Left ventricle myocardium superior (tissue), 1 donor: ENCODE measurements around the gene KIF5C. TPM values are rescaled to one million over a fixed set of nuclear protein-coding genes. Genes with fewer than 3 reads are reported as not detected.

Experiments used
- ATAC-seq: fragments of 200-7000 bp; cut with Tn5 transposase; one replicate; pipeline ENCODE4 v1.9.1; 2020; ENCODE audit warnings: mild to moderate bottlenecking, moderate library complexity
- DNase-seq: peaks from one replicate; pipeline ENCODE4 v3.0.0-alpha.2; 2020
- intact Hi-C: fragments of 100-400 bp; cut with micrococcal nuclease; formaldehyde crosslinking; loops from one replicate; pipeline ENCODE4 v1.11.0; 2022
- total RNA-seq: library from RNA; stranded (reverse); fragmentation: NEBNext Ultra II Directional; extraction: Animal tissue kit (Norgen Biotek cat#: 25700); gene quantifications from one replicate; pipeline ENCODE4 v1.2.1, GENCODE V29; 2021
- donor health status: DM: no; HTN: yes; CAD: no; lungs with severe emphysema.

Gene KIF5C
- total RNA-seq, 1 donor from 2014 or later: 0.52 TPM

GRCh38 chr2:148885209-148885608, 10.2 kb downstream of the KIF5C start:
- DNase-seq: no peak
- ATAC-seq: no peak
- intact Hi-C loops: no loop called here

GRCh38 chr2:148885988-148886387, 11.0 kb downstream of the KIF5C start:
- ATAC-seq: no peak
- intact Hi-C loops: no loop called here
- DNase-seq: no peak

- ATAC-seq: no peak
- intact Hi-C loops: no loop called here
These were observed 12.4 kb downstream of the KIF5C start for GRCh38 chr2:148887350-148888002.

GRCh38 chr2:148888003-148888501, 13.0 kb downstream of the KIF5C start:
- no peak for DNase-seq
- intact Hi-C loops: no loop called here
- no peak for ATAC-seq

More at GRCh38 chr2:148887350-148888002, 12.4 kb downstream of the KIF5C start:
- no peak for DNase-seq

GRCh38 chr2:148888986-148889385, 14.0 kb downstream of the KIF5C start:
- intact Hi-C loops: no loop called here
- DNase-seq: no peak

GRCh38 chr2:148893906-148894305, 18.9 kb downstream of the KIF5C start:
- intact Hi-C loops: no loop called here
- DNase-seq: no peak
- no peak for ATAC-seq

More at GRCh38 chr2:148888986-148889385, 14.0 kb downstream of the KIF5C start:
- no peak for ATAC-seq

- intact Hi-C loops: no loop called here
- no peak for ATAC-seq
- DNase-seq: no peak
These were observed 21.1 kb downstream of the KIF5C start for GRCh38 chr2:148896136-148896535.

- ATAC-seq (no peak), DNase-seq (no peak)
- intact Hi-C loops: no loop called here
These were observed 24.8 kb downstream of the KIF5C start for GRCh38 chr2:148899638-148900318.

- ATAC-seq (no peak), DNase-seq (no peak)
- intact Hi-C loops: no loop called here
These were observed 25.4 kb downstream of the KIF5C start for GRCh38 chr2:148900350-148900837.

- DNase-seq: no peak
- ATAC-seq: no peak
- intact Hi-C loops: no loop called here
These were observed 26.1 kb downstream of the KIF5C start for GRCh38 chr2:148901142-148901541.

- intact Hi-C loops: no loop called here
- ATAC-seq (no peak), DNase-seq (no peak)
These were observed 27.8 kb downstream of the KIF5C start for GRCh38 chr2:148902798-148903197.

GRCh38 chr2:148903294-148903693, 28.3 kb downstream of the KIF5C start:
- intact Hi-C loops: no loop called here
- DNase-seq (no peak), ATAC-seq (no peak)

- DNase-seq (no peak), ATAC-seq (no peak)
- intact Hi-C loops: no loop called here
These were observed 29.0 kb downstream of the KIF5C start for GRCh38 chr2:148903979-148904378.

GRCh38 chr2:148906124-148906523, 31.1 kb downstream of the KIF5C start:
- DNase-seq (no peak), ATAC-seq (no peak)
- intact Hi-C loops: no loop called here

- ATAC-seq: no peak
- intact Hi-C loops: no loop called here
- DNase-seq: no peak
These were observed 32.2 kb downstream of the KIF5C start for GRCh38 chr2:148907085-148907785.

- peak; percentile 31 for DNase-seq
- intact Hi-C loops: no loop called here
- ATAC-seq: no peak
These were observed 34.1 kb downstream of the KIF5C start for GRCh38 chr2:148909114-148909513.

- intact Hi-C loops: no loop called here
- ATAC-seq (no peak), DNase-seq (no peak)
These were observed 38.0 kb downstream of the KIF5C start for GRCh38 chr2:148913061-148913460.

GRCh38 chr2:148913492-148913891, 38.5 kb downstream of the KIF5C start:
- ATAC-seq: no peak
- DNase-seq: no peak
- intact Hi-C loops: no loop called here

- ATAC-seq (no peak), DNase-seq (no peak)
- intact Hi-C loops: no loop called here
These were observed 39.4 kb downstream of the KIF5C start for GRCh38 chr2:148914463-148914862.

- DNase-seq: no peak
- intact Hi-C loops: no loop called here
- ATAC-seq: no peak
These were observed 42.4 kb downstream of the KIF5C start for GRCh38 chr2:148917431-148917830.
